HG02623 (cell line): Measurements from ENCODE around the gene SLC4A1.

Source experiments
- ATAC-seq: cut with Tn5 transposase; IDR thresholded peaks from one replicate; pipeline ENCODE4 v1.9.1; 2021; ENCODE audit warnings: moderate library complexity; ENCODE audit not compliant: unreplicated experiment

Gene SLC4A1

DNA sequence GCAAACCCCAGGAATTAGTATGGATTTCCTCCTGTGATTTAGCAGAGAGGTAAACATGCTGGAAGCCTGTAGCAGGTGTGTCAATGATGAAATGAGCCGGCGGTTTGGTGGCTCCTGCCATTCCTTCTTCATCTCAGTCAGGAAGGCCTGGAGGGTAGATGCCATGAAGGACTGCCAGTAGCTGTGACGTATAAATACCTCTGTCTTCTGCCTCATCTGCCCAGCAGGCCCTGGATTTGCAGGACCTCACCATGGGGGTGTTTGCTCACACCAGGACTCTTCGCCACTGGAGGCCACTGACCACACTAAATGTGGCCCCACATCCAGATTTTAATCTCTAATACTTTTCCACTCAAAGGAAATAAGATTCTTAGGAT lies 16.1 kb upstream of the SLC4A1 start:
- no peak for ATAC-seq

DNA sequence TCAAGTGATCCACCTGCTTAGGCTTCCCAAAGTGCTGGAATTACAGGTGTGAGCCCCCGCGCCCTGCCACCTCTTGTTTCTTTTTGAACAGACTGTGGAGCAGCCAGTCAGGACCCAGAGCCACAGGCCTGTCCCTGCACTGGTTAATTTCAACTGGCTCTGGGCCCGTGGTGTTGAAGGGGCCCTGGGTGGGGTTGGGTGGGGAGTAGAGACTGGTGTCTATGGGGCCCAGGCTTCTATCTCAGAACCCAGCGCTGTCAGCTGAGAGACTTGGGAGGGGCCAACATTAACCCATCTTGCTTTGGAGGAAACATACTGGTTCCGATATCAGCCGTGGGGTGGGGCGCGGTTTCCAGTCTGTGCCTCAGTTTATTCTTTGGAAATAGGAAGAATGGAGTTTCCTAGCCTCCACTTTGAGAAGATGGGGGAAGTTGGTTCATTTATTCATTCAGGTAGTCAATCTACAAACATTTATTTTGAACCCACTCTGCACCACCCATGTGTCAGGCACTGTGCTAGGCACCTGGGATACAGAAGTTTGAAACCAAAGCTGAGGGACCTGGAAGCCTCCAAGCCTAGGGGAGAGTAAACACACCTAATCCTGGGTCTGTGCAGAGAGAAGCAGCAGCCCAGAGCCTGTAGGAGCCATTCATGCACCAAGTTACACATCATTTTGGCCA lies 15.5 kb upstream of the SLC4A1 start:
- ATAC-seq = no peak

DNA sequence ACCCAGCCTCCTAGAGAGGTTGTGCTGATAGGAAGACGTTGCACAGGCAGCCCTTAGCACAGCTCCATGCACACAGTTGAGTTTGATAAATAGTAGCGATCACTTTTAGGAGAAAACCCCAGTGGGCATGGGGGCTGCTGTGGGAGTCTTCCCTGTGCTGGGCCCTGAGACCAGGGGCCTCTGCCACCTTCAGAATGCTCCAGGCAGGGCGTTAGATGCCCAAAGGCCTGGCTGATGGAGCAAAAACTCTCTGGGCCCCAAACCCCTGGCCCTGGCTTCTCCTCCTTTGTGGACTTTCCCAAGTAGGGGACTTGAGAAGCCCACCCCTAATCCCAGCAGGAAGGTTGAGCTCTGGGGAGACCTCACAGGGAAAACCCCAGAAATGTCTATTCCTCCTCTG lies 14.3 kb upstream of the SLC4A1 start:
- no peak for ATAC-seq

GRCh38 chr17:44281570-44281969 lies 13.6 kb upstream of the SLC4A1 start:
- no peak for ATAC-seq

DNA sequence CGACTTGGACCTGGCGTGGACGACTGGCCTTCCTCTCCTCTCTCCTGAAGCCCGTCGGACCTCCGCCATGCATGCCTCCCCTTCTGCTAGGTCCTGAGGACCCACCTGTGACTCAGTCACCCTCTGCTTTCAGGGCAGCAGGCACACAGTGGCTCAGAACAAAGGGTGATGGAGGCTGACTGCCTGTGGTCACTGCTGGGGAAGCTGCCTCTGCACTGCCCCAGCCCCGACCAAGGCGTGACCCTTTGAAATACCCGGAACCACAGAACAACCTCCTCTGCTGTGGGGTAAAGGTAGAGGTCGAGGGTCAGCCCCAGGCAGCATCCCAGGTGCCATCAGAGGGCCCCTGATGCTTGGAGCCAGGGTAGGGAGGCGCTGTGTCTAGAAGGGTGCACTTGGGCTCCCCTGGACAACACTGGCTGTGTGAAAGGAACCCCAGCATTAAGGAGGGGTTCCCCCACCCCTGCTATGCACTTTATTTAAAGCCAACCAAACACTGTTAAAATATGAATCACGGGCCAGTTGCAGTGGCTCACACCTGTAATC lies 12.5 kb upstream of the SLC4A1 start:
- no peak for ATAC-seq

DNA sequence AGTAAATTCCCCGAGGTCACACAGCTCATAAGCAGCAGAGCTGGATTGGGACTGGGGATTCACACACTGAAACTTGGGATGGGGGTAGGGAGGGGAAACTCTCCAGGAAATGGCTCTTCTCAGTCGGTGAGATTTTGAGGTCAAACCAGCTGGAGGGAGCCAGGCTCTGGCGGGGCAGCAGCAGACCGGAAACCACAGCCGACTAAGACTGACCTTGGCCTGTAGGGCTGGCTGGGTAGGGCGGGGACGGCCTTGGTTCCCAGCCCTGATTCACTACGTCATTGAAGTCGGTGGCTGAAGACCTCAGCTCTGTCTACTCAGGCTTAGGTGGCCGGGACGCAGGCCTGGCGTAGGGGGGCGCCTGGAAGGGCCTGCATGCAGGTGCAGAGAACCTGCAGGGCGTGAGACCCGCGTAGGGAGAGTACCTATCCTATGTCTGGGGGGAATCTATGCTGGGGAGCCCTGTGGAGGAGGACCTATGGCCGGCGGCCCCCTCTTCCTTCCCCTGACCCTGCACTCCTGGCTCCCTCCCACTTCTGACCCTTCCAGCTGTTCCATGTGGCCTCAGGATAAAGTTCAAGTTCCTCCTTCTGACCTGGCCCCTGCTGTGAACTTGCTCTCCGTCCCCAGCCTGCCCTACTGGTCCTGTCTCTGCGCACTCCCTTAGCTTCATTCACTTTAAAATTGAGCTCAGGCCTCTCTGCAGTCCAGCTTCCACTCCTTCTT lies 11.9 kb upstream of the SLC4A1 start:
- ATAC-seq = peak; percentile 75

GRCh38 chr17:44279346-44279665 lies 11.4 kb upstream of the SLC4A1 start:
- no peak for ATAC-seq

DNA sequence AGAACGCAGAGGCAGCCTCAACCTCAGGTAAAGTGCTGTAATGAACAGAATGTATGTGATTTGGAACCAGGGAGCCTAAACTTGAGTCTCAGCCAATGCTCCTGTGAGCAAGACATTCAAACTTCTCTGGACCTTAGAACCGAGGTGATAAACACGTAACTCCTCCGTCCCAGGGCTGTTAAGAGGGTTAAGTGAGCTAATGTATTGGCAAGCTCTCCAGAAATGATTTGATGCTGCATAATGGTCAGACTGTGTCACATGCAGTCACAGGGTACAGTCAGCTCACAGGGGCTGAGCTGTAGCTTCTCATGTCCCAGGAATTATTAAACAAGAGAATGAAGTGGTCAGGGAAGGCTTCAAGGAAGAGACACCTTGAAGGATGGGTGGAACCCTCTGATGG lies 10.0 kb upstream of the SLC4A1 start:
- no peak for ATAC-seq

DNA sequence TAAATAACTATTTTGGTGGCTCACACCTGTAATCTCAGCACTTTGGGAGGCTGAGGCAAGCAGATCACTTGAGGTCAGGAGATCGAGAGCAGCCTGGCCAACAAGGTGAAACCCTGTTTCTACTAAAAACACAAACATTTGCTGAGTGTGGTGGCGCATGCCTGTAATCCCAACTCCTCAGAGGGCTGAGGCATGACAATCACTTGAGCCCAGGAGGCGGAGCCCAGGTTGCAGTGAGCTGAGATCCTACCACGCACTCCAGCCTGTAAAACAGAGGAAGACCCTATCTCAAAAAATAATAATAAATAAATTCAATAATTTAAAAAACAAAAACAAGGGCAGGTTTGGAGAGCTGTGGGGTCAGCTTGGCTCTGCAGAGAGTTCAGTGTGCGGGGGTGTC lies 5.7 kb upstream of the SLC4A1 start:
- ATAC-seq = no peak

DNA sequence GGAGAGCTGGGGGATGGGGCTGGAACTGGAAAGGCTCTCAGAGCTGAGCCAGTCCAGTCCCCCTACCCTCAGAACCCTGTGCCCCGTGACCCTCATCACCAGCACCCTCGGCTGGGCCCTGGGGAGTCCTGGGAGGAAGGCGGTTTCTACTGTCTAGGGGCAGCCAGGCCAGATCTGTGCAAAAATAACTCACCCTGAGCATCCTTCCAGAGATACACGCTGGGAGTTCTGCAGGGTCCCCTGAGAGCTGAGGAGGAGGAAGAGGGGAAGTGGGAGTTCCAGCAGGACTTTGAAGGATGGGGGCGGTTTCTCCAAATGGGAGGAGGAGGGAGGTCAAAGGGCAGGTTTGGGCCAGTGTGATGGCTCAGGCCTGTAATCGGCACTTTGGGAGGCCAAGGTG lies 5.0 kb upstream of the SLC4A1 start:
- ATAC-seq = no peak

GRCh38 chr17:44272321-44272951 lies 4.5 kb upstream of the SLC4A1 start:
- no peak for ATAC-seq

- no peak for ATAC-seq
Observed at GRCh38 chr17:44269535-44270240, 1.8 kb upstream of the SLC4A1 start.

- no peak for ATAC-seq
Observed at GRCh38 chr17:44268709-44269534, 987 bp upstream of the SLC4A1 start.

- ATAC-seq = no peak
Observed at GRCh38 chr17:44267165-44267455, 825 bp downstream of the SLC4A1 start.

DNA sequence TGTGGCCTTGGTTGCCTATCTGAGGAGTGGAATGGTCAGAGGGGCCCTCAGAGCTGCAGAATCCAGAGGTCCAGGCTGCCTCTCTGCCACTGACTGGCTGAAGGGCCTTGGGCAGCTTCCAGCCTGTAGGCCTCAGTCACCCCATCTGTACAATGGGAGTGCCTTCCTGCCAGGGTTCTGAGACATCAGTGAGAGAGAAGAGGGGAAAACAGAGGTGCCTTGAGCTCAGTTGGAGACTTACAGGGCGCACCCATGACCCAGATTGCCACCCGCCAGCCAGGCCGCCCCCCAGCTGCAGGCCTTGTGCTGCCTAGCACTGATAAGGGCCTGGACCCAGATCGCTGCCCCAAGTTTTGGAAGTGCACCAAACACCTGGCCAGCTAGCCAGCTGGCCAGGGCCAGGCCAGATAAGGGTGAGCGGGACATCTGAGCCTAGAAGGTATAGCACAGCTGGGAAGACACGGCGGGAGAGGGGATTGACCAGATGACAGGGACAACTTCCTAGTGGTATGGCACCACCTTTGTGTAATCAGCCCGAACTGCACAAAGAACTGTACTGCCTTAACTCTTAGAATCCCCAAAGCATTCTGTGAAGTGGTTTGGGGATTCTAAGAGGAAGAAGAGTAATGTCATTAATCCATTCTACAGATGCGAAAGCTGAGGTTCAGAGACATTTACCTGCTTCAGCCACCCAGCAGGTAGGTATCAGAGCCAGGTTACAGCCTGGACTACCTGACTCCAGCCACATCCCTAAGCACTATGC lies 1.4 kb downstream of the SLC4A1 start:
- no peak for ATAC-seq

GRCh38 chr17:44263345-44263902 lies 4.5 kb downstream of the SLC4A1 start:
- ATAC-seq = no peak

DNA sequence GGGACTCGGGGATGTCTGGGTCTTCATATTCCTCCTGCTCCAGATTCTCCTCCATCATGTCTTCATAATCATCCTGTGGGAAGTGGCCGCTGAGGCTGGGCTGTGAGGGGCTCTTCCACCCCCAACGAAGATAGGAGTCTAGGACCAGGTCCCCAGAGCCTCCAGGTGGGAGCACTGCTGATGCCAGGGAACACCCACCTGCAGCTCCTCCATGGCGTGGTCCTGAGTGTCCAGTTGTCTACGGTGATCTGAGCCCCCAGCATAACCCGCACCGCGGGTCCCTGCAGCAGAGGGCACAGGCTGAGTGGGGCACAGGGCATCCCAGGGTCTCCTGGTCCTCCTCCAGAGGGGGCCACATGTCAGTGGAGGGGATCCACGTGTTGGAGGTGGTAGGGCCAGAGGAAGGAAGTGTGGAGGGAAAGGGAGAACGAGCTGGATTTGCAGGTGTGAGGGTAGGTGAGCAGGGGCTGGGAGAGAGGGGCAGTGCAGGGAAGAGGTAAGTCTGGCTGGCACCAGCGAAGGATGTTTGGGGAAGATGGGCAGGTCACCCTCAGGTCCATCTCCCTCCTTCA lies 5.2 kb downstream of the SLC4A1 start:
- ATAC-seq = no peak

- ATAC-seq = no peak
Observed at GRCh38 chr17:44260296-44260695, 7.6 kb downstream of the SLC4A1 start.

DNA sequence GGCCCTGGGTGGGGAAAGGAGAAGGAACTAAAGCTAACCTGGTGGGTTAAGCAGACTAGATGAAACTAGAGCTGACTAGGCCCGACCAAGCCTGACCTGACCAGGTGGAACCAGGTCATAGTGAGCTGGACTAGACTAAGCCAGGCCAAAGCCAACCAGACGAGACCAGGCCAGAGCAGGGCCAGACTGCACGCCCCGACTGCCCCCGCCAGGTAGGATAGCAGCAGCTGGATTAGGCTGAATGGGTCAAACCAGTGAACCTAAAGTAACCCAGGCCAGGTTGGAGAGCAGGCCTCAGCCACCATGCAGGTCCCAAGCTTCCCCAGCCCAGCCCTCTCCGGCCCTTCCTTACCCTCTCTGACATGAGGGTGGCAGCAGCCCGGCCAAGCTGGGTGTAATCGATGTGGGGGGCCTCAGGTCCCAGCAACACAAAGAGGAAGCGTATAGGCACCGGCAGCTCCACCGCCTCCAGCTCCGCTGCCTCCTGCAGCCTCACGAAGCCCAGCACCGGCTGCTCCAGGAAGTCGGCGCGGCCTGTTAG lies 9.1 kb downstream of the SLC4A1 start:
- no peak for ATAC-seq
